Measurements from ENCODE around the gene UGT1A5. TPM values are rescaled to one million over a fixed set of nuclear protein-coding genes. Genes with fewer than 3 reads are reported as not detected.
A peak's percentile ranks its signal among the peaks of the same experiment; 100 is the strongest.

UGT1A5 gene
- total and polyA plus RNA-seq, 2 of the 8 experiments (the other 6 are each of a cell fraction or from before 2014, with no cell fraction given), result not detected

- no peak overlapping the region for H3K18ac ChIP-seq (ENCODE audit: extremely low read depth, low read length)
- DNase-seq (ENCODE audit: low read depth in 1 of 2, low spot score in 2 of 2) (peak in 1 of 2 experiments; percentile 6), FAIRE-seq (no peak)
- no peak overlapping the region for H3K56ac ChIP-seq (replicated peaks; ENCODE audit: insufficient read length, low read depth, low read length)
- H2BK12ac ChIP-seq (ENCODE audit: low read depth, low read length), result no peak overlapping the region
- POLR2A ChIA-PET (ENCODE audit: partially characterized antibody), result no interaction called here
- H3K36me3 ChIP-seq (ENCODE audit: control insufficient read depth in 2 of 4, insufficient read depth in 4 of 4, low read length in 3 of 4), result no peaks in the 10 kb centered on the region
- no peak overlapping the region for H2BK5ac ChIP-seq (ENCODE audit: low read depth, low read length)
- CTCF ChIA-PET (ENCODE audit: partially characterized antibody), result interaction anchor here (1.0 kb wide), 1 partner anchor 17 kb away, joined by 3 read pairs; no protein-coding TSS in a partner anchor
- H3K9me3 ChIP-seq (ENCODE audit: insufficient read depth in 2 of 2, low read depth in 1 of 2, low read length in 1 of 2), result peaks cover 0 to 4% of the 10 kb centered on the region in 2 experiments; a peak in 3 of 4 replicates
- H3K14ac ChIP-seq (ENCODE audit: insufficient read length), result no peak overlapping the region
- no peak overlapping the region for H3K4ac ChIP-seq (replicated peaks; ENCODE audit: insufficient read length, low read depth, low read length)
- H3K79me1 ChIP-seq (ENCODE audit: low read depth, low read length), result no peaks in the 10 kb centered on the region
- H2AK5ac ChIP-seq (ENCODE audit: low read depth, low read length), result no peak overlapping the region
- H2BK120ac ChIP-seq (replicated peaks; ENCODE audit: low read depth, low read length), result no peak overlapping the region
- no peak overlapping the region for H3K23ac ChIP-seq (ENCODE audit: insufficient read length)
- no peak overlapping the region for H3K4me3 ChIP-seq (ENCODE audit: extremely low read depth in 1 of 4, insufficient read depth in 2 of 4, low read depth in 3 of 4, low read length in 4 of 4)
- H3K27ac ChIP-seq (ENCODE audit: low read depth, low read length), result no peak overlapping the region
- no peak overlapping the region for H4K5ac ChIP-seq (ENCODE audit: insufficient read length, low read depth, low read length)
- WGBS, 2 experiments (ENCODE audit: extremely low coverage in 1 of 2, insufficient coverage in 1 of 2, insufficient read length in 1 of 2, insufficient replicate concordance in 2 of 2, low coverage in 1 of 2, low lambda C conversion rate in 2 of 2, missing lambda C conversion rate in 1 of 2), result 81% methylated on average over 3 of the region's 3 CpGs; no CpG with 5 or more reads in 1 of the 2 experiments
- no peaks in the 10 kb centered on the region for H3K23me2 ChIP-seq (ENCODE audit: low read depth, low read length)
- no peaks in the 10 kb centered on the region for H3K27me3 ChIP-seq (replicated peaks in 1 of 4; ENCODE audit: control insufficient read depth in 3 of 4, extremely low read depth in 1 of 4, insufficient read depth in 3 of 4, low read length in 3 of 4)
- no peak overlapping the region for H3K9ac ChIP-seq (replicated peaks in 1 of 4; ENCODE audit: extremely low read depth in 1 of 4, low read depth in 3 of 4, low read length in 3 of 4)
- no peak overlapping the region for H4K8ac ChIP-seq (ENCODE audit: extremely low read depth, insufficient read depth, low read length)
- no peaks in the 10 kb centered on the region for H3K4me1 ChIP-seq (replicated peaks in 1 of 4; ENCODE audit: control insufficient read depth in 3 of 4, insufficient read depth in 4 of 4, low read length in 3 of 4)
- no peaks in the 10 kb centered on the region for H3K79me2 ChIP-seq (ENCODE audit: control insufficient read depth in 1 of 2, insufficient read depth in 2 of 2, low read length in 2 of 2)
- no peak overlapping the region for H2BK20ac ChIP-seq (ENCODE audit: low read length)
- H3K4me2 ChIP-seq (ENCODE audit: insufficient read depth in 1 of 2, low read depth in 2 of 2, low read length in 2 of 2), result no peak overlapping the region
- no peak overlapping the region for H2BK15ac ChIP-seq (ENCODE audit: low read length)
- H2AFZ ChIP-seq (ENCODE audit: low read length), result no peak overlapping the region
- no peak overlapping the region for H4K91ac ChIP-seq (replicated peaks; ENCODE audit: insufficient read length, low read length)
- H4K20me1 ChIP-seq (replicated peaks in 1 of 2; ENCODE audit: control insufficient read depth in 1 of 2, insufficient read depth in 2 of 2, low read length in 2 of 2), result no peaks in the 10 kb centered on the region
- TF ChIP-seq SAP30 (IDR thresholded peaks at IDR 0.05; ENCODE audit: insufficient read depth, insufficient replicate concordance, low read length) (no peak), ATF3 (IDR thresholded peaks at IDR 0.05; ENCODE audit: insufficient read depth, low read depth, low read length) (no peak), CEBPB (IDR thresholded peaks at IDR 0.05; ENCODE audit: low read depth, low read length) (no peak), ZNF274 (IDR thresholded peaks at IDR 0.05; ENCODE audit: borderline replicate concordance, extremely low read depth, low read length) (no peak), EGR1 (IDR thresholded peaks at IDR 0.05; ENCODE audit: borderline replicate concordance, low read depth, low read length) (no peak), HDAC6 (IDR thresholded peaks at IDR 0.05; ENCODE audit: low read depth, low read length) (no peak), ASH2L (IDR thresholded peaks at IDR 0.05; ENCODE audit: low read length) (no peak), BACH1 (IDR thresholded peaks at IDR 0.05; ENCODE audit: low read length) (no peak), TCF12 (IDR thresholded peaks at IDR 0.05; ENCODE audit: low read depth, low read length) (no peak), TAF7 (optimal IDR thresholded peaks at IDR 0.05; ENCODE audit: borderline replicate concordance, low read depth, low read length) (no peak), SP1 (IDR thresholded peaks at IDR 0.05; ENCODE audit: low read depth, low read length) (no peak), CHD1 (IDR thresholded peaks at IDR 0.05; ENCODE audit: low read depth, low read length) (no peak), RXRA (IDR thresholded peaks at IDR 0.05; ENCODE audit: insufficient read depth, low read depth, low read length) (no peak)
Observed at GRCh38 chr2:233802132-233802815, 89.6 kb downstream of the UGT1A5 start.

All from H1 (cell line).